MCF 10A (cell line): ENCODE results near the gene KCNK5. TPM values are rescaled to one million over a fixed set of nuclear protein-coding genes. Genes with fewer than 3 reads are reported as not detected.
A peak's percentile ranks its signal among the peaks of the same experiment; 100 is the strongest.

Experiments
- BruUV-seq: library from RNA; stranded (reverse); fragments of 400-500 nt; replicated peaks from 2 replicates; lab custom pipeline; 2021; lab: Mats Ljungman, UMichigan
- CTCF ChIA-PET: fragments of 300-600 bp; sonication (Branson Sonifier 250); formaldehyde crosslinking; extraction: SDS; loops from one replicate; lab custom pipeline; 2021; ENCODE audit warnings: antibody characterized with exemption, inconsistent platforms; lab: Yijun Ruan, JAX
- POLR2A ChIA-PET: fragments of 300-600, 350-650 bp; sonication (Branson Sonifier 250); formaldehyde crosslinking; extraction: SDS; loops from one replicate; lab custom pipeline; 2020; ENCODE audit warnings: antibody characterized with exemption, inconsistent platforms; lab: Yijun Ruan, JAX
- DNase-seq: peaks from one replicate; pipeline ENCODE4 v3.0.0-alpha.2; 2018; ENCODE audit not compliant: unreplicated experiment
- H3K27ac Mint-ChIP-seq: one replicate; pipeline ENCODE4 v1.8.0; 2022; ENCODE audit warnings: mild to moderate bottlenecking, low read depth, mixed read lengths; ENCODE audit not compliant: unreplicated experiment
- H3K27me3 Mint-ChIP-seq: one replicate; pipeline ENCODE4 v1.8.0; 2022; ENCODE audit warnings: mixed read lengths; ENCODE audit not compliant: insufficient read depth, unreplicated experiment
- H3K36me3 Mint-ChIP-seq: one replicate; pipeline ENCODE4 v1.8.0; 2022; ENCODE audit warnings: mild to moderate bottlenecking, moderate library complexity, mixed read lengths; ENCODE audit not compliant: insufficient read depth, unreplicated experiment
- H3K4me1 Mint-ChIP-seq: one replicate; pipeline ENCODE4 v1.8.0; 2022; ENCODE audit warnings: mixed read lengths; ENCODE audit not compliant: insufficient read depth, unreplicated experiment
- H3K4me3 Mint-ChIP-seq: one replicate; pipeline ENCODE4 v1.8.0; 2022; ENCODE audit warnings: mild to moderate bottlenecking, moderate library complexity, mixed read lengths; ENCODE audit not compliant: unreplicated experiment
- H3K9me3 Mint-ChIP-seq: one replicate; pipeline ENCODE4 v1.8.0; 2022; ENCODE audit warnings: mixed read lengths; ENCODE audit not compliant: unreplicated experiment
- CTCF ChIP-seq: fragments of 200-600 bp; IDR thresholded peaks from one replicate; pipeline ENCODE4 v1.8.0; 2022; ENCODE audit warnings: antibody characterized with exemption, mild to moderate bottlenecking; ENCODE audit not compliant: unreplicated experiment
- intact Hi-C: fragments of 100-400 bp; cut with micrococcal nuclease; formaldehyde crosslinking; loops from 2 replicates; pipeline ENCODE4 v1.14.1; 2022
- total RNA-seq: library from RNA; stranded (reverse); gene quantifications from 2 replicates; pipeline ENCODE4 v1.2.3, GENCODE V29; 2022

The KCNK5 gene
- total RNA-seq, 1 experiment from 2014 or later: 2.6 TPM

- no peak overlapping the region for H3K4me3 Mint-ChIP-seq
- no peaks in the 10 kb centered on the region for H3K36me3 Mint-ChIP-seq
- no peak for DNase-seq
- H3K27ac Mint-ChIP-seq: no peak overlapping the region
- CTCF ChIA-PET: interaction anchor here (0.6 to 3.2 kb wide), 4 partner anchors 8 to 1567 kb away, joined by 3 to 14 read pairs (median 3); no protein-coding TSS in a partner anchor
- H3K9me3 Mint-ChIP-seq: peaks cover 8% of the 10 kb centered on the region
- no peak for TF ChIP-seq CTCF
- no TSS peak for BruUV-seq
- H3K27me3 Mint-ChIP-seq: peaks cover 29% of the 10 kb centered on the region
- POLR2A ChIA-PET: interaction anchor here (0.7 kb wide), 1 partner anchor 177 kb away, joined by 3 read pairs; no protein-coding TSS in a partner anchor
- no peaks in the 10 kb centered on the region for H3K4me1 Mint-ChIP-seq
- intact Hi-C loops: no loop called here
Observed at GRCh38 chr6:39254999-39255535, 25.8 kb upstream of the KCNK5 start.

- no peaks in the 10 kb centered on the region for H3K4me1 Mint-ChIP-seq
- TF ChIP-seq CTCF: no peak
- POLR2A ChIA-PET: no interaction called here
Observed at GRCh38 chr6:39251406-39251805, 22.1 kb upstream of the KCNK5 start.

GRCh38 chr6:39250507-39250906, 21.2 kb upstream of the KCNK5 start:
- H3K36me3 Mint-ChIP-seq: no peaks in the 10 kb centered on the region
- no peak overlapping the region for H3K27ac Mint-ChIP-seq
- intact Hi-C loops: no loop called here
- no peak for DNase-seq
- H3K9me3 Mint-ChIP-seq: peaks cover 8% of the 10 kb centered on the region
- ChIA-PET POLR2A (no interaction called here), CTCF (no interaction called here)
- no TSS peak for BruUV-seq
- H3K4me3 Mint-ChIP-seq: no peak overlapping the region
- TF ChIP-seq CTCF: no peak
- H3K4me1 Mint-ChIP-seq: no peaks in the 10 kb centered on the region
- peaks cover 19% of the 10 kb centered on the region for H3K27me3 Mint-ChIP-seq

More at GRCh38 chr6:39251406-39251805, 22.1 kb upstream of the KCNK5 start:
- no peak overlapping the region for H3K4me3 Mint-ChIP-seq
- H3K27ac Mint-ChIP-seq: no peak overlapping the region
- intact Hi-C loops: no loop called here
- no TSS peak for BruUV-seq
- H3K36me3 Mint-ChIP-seq: no peaks in the 10 kb centered on the region
- H3K27me3 Mint-ChIP-seq: peaks cover 19% of the 10 kb centered on the region
- CTCF ChIA-PET: no interaction called here
- DNase-seq: peak; percentile 30
- peaks cover 8% of the 10 kb centered on the region for H3K9me3 Mint-ChIP-seq

GRCh38 chr6:39249278-39249677, 20.0 kb upstream of the KCNK5 start:
- peaks cover 19% of the 10 kb centered on the region for H3K27me3 Mint-ChIP-seq
- POLR2A ChIA-PET: no interaction called here
- no peaks in the 10 kb centered on the region for H3K36me3 Mint-ChIP-seq
- peaks cover 2% of the 10 kb centered on the region for H3K9me3 Mint-ChIP-seq
- intact Hi-C loops: no loop called here
- no peak overlapping the region for H3K4me3 Mint-ChIP-seq
- no peaks in the 10 kb centered on the region for H3K4me1 Mint-ChIP-seq
- no TSS peak for BruUV-seq
- H3K27ac Mint-ChIP-seq: no peak overlapping the region
- DNase-seq: no peak
- CTCF ChIA-PET: interaction anchor here (0.8 kb wide), 1 partner anchor 54 kb away, joined by 4 read pairs; no protein-coding TSS in a partner anchor
- no peak for TF ChIP-seq CTCF
